CD4-positive, alpha-beta T cell treated with Interleukin-21 for 1 hour (primary cell): ENCODE data around the gene SURF1.
"Not testable (repeated sequence)": the region's sequence is repeated elsewhere in the genome, so short reads cannot be mapped to it uniquely, and the experiment has no call there.

Experiments used
- DNase-seq: peaks from one replicate; pipeline ENCODE4 v3.0.0-alpha.2; 2020

The SURF1 gene

GRCh38 chr9:133317551-133317950 lies 38.7 kb downstream of the SURF1 start:
- not testable (repeated sequence) for DNase-seq

GRCh38 chr9:133315997-133316396 lies 40.3 kb downstream of the SURF1 start:
- DNase-seq: no peak

- no peak for DNase-seq
Observed at GRCh38 chr9:133309608-133310007, 46.7 kb downstream of the SURF1 start.

GRCh38 chr9:133307301-133307700 lies 49.0 kb downstream of the SURF1 start:
- DNase-seq: no peak

GRCh38 chr9:133306242-133307204 lies 49.8 kb downstream of the SURF1 start:
- no peak for DNase-seq

- no peak for DNase-seq
Observed at GRCh38 chr9:133305731-133306130, 50.6 kb downstream of the SURF1 start.

GRCh38 chr9:133304477-133305377 lies 51.6 kb downstream of the SURF1 start:
- DNase-seq: no peak

- no peak for DNase-seq
Observed at GRCh38 chr9:133304158-133304470, 52.2 kb downstream of the SURF1 start.

- DNase-seq: no peak
Observed at GRCh38 chr9:133303266-133304157, 52.8 kb downstream of the SURF1 start.
